Measurements from ENCODE around the gene EEF1A2. TPM values are rescaled to one million over a fixed set of nuclear protein-coding genes. Genes with fewer than 3 reads are reported as not detected.

The EEF1A2 gene
- total RNA-seq, 1 experiment from 2014 or later: 359 TPM

- H3K36me3 Mint-ChIP-seq (ENCODE audit: insufficient read depth, unreplicated experiment): peaks cover 11% of the 10 kb centered on the region
- CTCF ChIA-PET: no interaction called here
- intact Hi-C loops (cut with micrococcal nuclease; ENCODE audit: unreplicated experiment): no loop called here
- H3K27ac Mint-ChIP-seq (ENCODE audit: unreplicated experiment): no peak overlapping the region
- peaks cover 14% of the 10 kb centered on the region for H3K27me3 Mint-ChIP-seq (ENCODE audit: unreplicated experiment)
- peaks cover 43% of the 10 kb centered on the region for H3K4me1 Mint-ChIP-seq (ENCODE audit: low read depth, unreplicated experiment)
- no peak for TF ChIP-seq CTCF (IDR thresholded peaks at IDR 0.05; ENCODE audit: unreplicated experiment)
- no peaks in the 10 kb centered on the region for H3K9me3 Mint-ChIP-seq (ENCODE audit: low read depth, unreplicated experiment)
- BruUV-seq (replicated peaks): no TSS peak
- no peak overlapping the region for H3K4me3 Mint-ChIP-seq (ENCODE audit: low read depth, unreplicated experiment)
- DNase-seq: no peak
Measured at GRCh38 chr20:63543733-63544132, 44.9 kb upstream of the EEF1A2 start.

DNA sequence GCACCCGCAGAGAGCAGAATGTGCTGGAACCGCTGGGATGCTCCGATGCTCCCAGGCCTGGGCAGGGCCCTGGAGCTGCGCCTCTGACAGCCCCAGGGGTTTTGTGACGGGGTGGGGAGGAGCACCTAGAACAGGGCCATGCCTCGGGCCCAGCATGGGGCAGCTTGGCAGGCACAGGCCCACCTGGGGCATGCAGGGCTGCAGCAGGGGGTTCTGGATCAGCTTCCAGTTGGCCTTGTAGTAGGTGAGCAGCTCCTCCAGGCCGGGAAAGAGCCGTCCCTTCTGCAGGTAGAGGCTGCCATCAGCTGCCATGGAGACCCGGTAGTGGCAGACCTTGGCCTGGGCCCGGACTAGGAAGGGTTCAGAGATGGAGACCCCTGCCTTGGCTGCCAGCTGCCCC, 44.2 kb upstream of the EEF1A2 start:
- no peak overlapping the region for H3K27ac Mint-ChIP-seq (ENCODE audit: unreplicated experiment)
- peaks cover 14% of the 10 kb centered on the region for H3K27me3 Mint-ChIP-seq (ENCODE audit: unreplicated experiment)
- no peak overlapping the region for H3K4me3 Mint-ChIP-seq (ENCODE audit: low read depth, unreplicated experiment)
- peaks cover 45% of the 10 kb centered on the region for H3K4me1 Mint-ChIP-seq (ENCODE audit: low read depth, unreplicated experiment)
- peaks cover 17% of the 10 kb centered on the region for H3K36me3 Mint-ChIP-seq (ENCODE audit: insufficient read depth, unreplicated experiment)
- intact Hi-C loops (cut with micrococcal nuclease; ENCODE audit: unreplicated experiment): no loop called here
- no peak for TF ChIP-seq CTCF (IDR thresholded peaks at IDR 0.05; ENCODE audit: unreplicated experiment)
- CTCF ChIA-PET: no interaction called here
- H3K9me3 Mint-ChIP-seq (ENCODE audit: low read depth, unreplicated experiment): no peaks in the 10 kb centered on the region
- no TSS peak for BruUV-seq (replicated peaks)
- no peak for DNase-seq

DNA sequence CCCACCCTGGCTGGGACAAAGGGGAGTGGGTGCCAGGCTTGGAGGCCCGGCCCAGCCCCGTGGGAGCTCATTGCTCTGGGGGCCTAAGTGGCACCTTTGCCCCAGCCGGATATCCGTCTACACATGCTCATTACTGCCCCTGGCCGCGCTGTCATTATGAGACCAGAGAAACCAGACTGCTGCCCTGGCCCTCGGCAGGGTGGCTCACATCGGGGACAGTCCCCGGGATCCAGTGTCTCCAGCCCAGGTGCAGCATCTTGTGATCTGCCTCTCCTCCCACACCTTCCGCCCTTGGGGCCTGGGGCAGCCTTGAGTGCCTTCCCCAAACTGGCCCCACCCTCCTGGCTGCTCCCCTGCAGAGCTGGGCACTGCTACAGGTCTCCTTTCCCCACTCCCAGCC, 43.8 kb upstream of the EEF1A2 start:
- no peak overlapping the region for H3K4me3 Mint-ChIP-seq (ENCODE audit: low read depth, unreplicated experiment)
- DNase-seq: no peak
- no TSS peak for BruUV-seq (replicated peaks)
- H3K27me3 Mint-ChIP-seq (ENCODE audit: unreplicated experiment): peaks cover 14% of the 10 kb centered on the region
- TF ChIP-seq CTCF (IDR thresholded peaks at IDR 0.05; ENCODE audit: unreplicated experiment): no peak
- no peak overlapping the region for H3K27ac Mint-ChIP-seq (ENCODE audit: unreplicated experiment)
- intact Hi-C loops (cut with micrococcal nuclease; ENCODE audit: unreplicated experiment): no loop called here
- CTCF ChIA-PET: no interaction called here
- H3K9me3 Mint-ChIP-seq (ENCODE audit: low read depth, unreplicated experiment): no peaks in the 10 kb centered on the region
- peaks cover 45% of the 10 kb centered on the region for H3K4me1 Mint-ChIP-seq (ENCODE audit: low read depth, unreplicated experiment)
- peaks cover 21% of the 10 kb centered on the region for H3K36me3 Mint-ChIP-seq (ENCODE audit: insufficient read depth, unreplicated experiment)

- Mint-ChIP-seq H3K4me3 (ENCODE audit: low read depth, unreplicated experiment) (no peak overlapping the region), H3K36me3 (ENCODE audit: insufficient read depth, unreplicated experiment) (peaks cover 27% of the 10 kb centered on the region), H3K27ac (ENCODE audit: unreplicated experiment) (no peak overlapping the region), H3K27me3 (ENCODE audit: unreplicated experiment) (peaks cover 14% of the 10 kb centered on the region), H3K4me1 (ENCODE audit: low read depth, unreplicated experiment) (peaks cover 49% of the 10 kb centered on the region), H3K9me3 (ENCODE audit: low read depth, unreplicated experiment) (no peaks in the 10 kb centered on the region)
- TF ChIP-seq CTCF (IDR thresholded peaks at IDR 0.05; ENCODE audit: unreplicated experiment): no peak
- BruUV-seq (replicated peaks): no TSS peak
- DNase-seq: no peak
- CTCF ChIA-PET: interaction anchor here (0.7 kb wide), 1 partner anchor 178 kb away, joined by 4 read pairs; no protein-coding TSS in a partner anchor
- intact Hi-C loops (cut with micrococcal nuclease; ENCODE audit: unreplicated experiment): no loop called here
Measured at GRCh38 chr20:63542031-63542559, 43.2 kb upstream of the EEF1A2 start.
